AG04449 (cell line): ENCODE results near the gene KRT75.

Source experiments
- CTCF ChIA-PET: fragments of 350-600 bp; formaldehyde crosslinking; extraction: SDS; loops from one replicate; lab custom pipeline; 2021; ENCODE audit warnings: antibody characterized with exemption; lab: Yijun Ruan, JAX
- POLR2A ChIA-PET: fragments of 400-600, 350-600 bp; formaldehyde crosslinking; extraction: SDS; loops from one replicate; lab custom pipeline; 2020; ENCODE audit warnings: antibody characterized with exemption, inconsistent platforms; lab: Yijun Ruan, JAX
- DNase-seq: peaks from one replicate; pipeline ENCODE4 v3.0.0-alpha.2; 2010; ENCODE audit warnings: low read depth, low spot score
- H3K4me3 ChIP-seq: 2 replicates; pipeline ENCODE4 v1.5.1; 2011; ENCODE audit warnings: low read depth, mild to moderate bottlenecking, control low read depth, low read length
- TF ChIP-seq, protein P1 (sequence below): IDR thresholded peaks from one replicate; pipeline ENCODE4 v1.5.1; 2011; ENCODE audit warnings: mild to moderate bottlenecking, moderate library complexity, low read length, control low read depth, inconsistent platforms; ENCODE audit not compliant: insufficient read depth; ENCODE audit errors: missing control alignments

Gene KRT75

DNA sequence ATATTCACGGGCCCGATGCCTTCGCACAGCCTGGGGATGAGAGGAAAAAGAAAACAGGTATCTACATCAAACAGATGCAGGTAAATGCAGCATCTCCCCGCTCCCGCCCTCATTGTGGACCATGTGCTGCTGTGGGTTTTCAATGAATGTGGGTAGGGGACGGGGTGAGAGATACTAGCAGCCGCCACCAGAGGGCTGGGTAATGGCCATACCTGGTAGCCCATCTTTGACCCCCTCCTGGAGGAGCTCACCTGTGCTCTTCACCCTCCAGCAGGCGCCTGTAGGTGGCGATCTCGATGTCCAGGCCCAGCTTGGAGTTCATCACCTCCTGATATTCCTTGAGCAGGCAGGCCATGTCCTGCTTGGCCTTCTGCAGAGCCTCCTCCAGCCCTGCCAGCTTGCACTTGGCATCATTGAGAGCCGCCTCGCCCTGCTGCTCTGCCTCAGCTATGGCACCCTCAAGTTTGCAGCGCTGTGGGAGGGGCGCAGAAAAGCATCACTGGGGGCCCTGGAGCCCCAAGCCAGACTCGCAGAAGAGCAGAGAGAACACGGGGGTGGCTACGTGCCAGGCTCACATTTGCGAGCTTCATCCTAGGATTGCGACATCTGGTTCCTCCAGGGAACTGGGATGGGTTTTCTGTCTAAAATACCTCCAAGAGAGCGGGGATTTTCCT lies 38.3 kb downstream of the KRT75 start:
- DNase-seq: peak; percentile 33
- CTCF ChIA-PET: interaction anchor here (0.7 to 7.1 kb wide), 14 partner anchors 9 to 484 kb away, joined by 3 to 66 read pairs (median 4); partner anchors contain the start of gene KRT84
- TF ChIP-seq, protein P1, sequence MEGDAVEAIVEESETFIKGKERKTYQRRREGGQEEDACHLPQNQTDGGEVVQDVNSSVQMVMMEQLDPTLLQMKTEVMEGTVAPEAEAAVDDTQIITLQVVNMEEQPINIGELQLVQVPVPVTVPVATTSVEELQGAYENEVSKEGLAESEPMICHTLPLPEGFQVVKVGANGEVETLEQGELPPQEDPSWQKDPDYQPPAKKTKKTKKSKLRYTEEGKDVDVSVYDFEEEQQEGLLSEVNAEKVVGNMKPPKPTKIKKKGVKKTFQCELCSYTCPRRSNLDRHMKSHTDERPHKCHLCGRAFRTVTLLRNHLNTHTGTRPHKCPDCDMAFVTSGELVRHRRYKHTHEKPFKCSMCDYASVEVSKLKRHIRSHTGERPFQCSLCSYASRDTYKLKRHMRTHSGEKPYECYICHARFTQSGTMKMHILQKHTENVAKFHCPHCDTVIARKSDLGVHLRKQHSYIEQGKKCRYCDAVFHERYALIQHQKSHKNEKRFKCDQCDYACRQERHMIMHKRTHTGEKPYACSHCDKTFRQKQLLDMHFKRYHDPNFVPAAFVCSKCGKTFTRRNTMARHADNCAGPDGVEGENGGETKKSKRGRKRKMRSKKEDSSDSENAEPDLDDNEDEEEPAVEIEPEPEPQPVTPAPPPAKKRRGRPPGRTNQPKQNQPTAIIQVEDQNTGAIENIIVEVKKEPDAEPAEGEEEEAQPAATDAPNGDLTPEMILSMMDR: peak; percentile 2
- H3K4me3 ChIP-seq: no peak overlapping the region
- POLR2A ChIA-PET: no interaction called here

DNA sequence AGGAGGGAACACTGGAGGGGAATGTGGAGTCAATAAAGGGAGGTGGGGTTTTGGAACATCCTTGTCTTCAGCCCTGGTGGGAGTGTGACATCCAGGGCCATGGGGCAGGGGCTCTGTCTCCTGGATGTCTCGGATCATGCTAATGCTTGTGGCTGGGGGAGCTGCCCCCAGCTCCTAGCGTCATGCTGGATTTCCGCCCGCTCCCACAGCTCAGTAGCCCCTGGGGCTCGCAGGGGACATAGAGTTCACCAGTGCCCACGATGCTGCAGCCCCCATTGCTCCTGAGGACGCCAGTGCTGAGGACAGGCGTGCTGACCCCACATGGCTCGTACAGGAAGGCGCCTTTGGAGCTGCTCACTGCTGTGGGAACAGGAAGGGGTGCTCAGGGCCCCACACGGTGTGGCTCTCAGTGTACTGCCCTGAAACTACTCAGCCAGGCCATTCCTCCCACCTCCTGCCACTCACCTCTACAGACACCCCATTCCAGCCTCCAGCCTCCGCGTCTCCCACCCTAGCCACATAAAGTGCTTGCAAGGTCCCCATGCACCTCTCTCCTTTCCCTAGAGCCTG lies 39.2 kb downstream of the KRT75 start:
- CTCF ChIA-PET: interaction anchor here (0.9 to 7.1 kb wide), 11 partner anchors 9 to 490 kb away, joined by 3 to 66 read pairs (median 4); partner anchors contain the start of gene KRT84

DNA sequence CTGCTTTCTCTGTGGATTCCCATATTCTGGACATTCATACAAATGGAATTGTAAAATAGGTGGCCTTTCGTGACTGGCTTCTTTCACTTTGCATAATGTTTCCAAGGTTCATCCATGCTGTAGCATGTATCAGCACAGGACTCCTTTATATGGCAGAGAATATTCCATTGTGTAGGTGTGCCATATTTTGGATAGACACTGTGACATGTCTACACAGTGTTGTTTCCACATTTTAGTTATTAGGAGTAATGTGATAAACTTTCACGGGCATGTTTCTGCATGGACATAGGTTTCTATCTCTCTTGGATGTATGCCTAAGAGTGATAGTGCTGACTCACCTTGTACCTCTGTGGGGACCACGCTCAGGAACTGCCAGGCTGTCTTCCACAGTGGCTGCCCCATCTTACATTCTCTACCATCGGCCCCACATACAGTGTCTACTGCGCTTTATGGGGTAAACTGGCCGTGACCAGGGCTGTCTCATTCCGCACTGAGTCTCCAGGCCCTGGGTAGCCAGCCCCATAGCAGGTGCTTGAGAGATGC lies 41.6 kb downstream of the KRT75 start:
- POLR2A ChIA-PET: no interaction called here
- TF ChIP-seq, protein P1: no peak

More for the DNA sequence above, 39.2 kb downstream of the KRT75 start:
- POLR2A ChIA-PET: no interaction called here
- TF ChIP-seq, protein P1: no peak
- DNase-seq: no peak
- no peak overlapping the region for H3K4me3 ChIP-seq

DNA sequence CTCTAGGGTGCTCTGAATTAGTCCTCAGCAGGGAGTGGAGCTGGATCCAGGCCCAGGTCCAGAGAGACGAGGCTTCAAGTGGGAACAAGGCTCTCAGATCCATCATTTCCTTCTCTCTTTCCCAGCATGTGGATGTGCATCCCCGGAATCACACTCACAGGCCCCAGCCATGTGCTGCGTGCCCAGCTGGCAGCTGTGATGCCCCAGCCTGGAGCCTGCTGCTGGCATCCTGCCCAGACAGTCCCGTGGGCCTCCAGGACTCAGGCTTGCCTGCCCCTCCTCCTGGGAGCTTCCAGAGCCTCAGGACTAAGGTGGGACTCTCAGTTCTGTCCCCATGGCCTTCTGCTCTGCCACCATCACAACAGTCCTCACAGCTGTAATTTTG lies 42.6 kb downstream of the KRT75 start:
- POLR2A ChIA-PET: no interaction called here
- CTCF ChIA-PET: interaction anchor here (0.7 to 7.1 kb wide), 24 partner anchors 9 to 488 kb away, joined by 3 to 66 read pairs (median 4); partner anchors contain the start of genes KRT71 and KRT75
- H3K4me3 ChIP-seq: no peak overlapping the region
- DNase-seq: no peak
- TF ChIP-seq, protein P1: no peak

More for the DNA sequence above, 41.6 kb downstream of the KRT75 start:
- CTCF ChIA-PET: interaction anchor here (0.9 to 7.1 kb wide), 11 partner anchors 8 to 487 kb away, joined by 3 to 66 read pairs (median 6); no protein-coding TSS in a partner anchor
- H3K4me3 ChIP-seq: no peak overlapping the region
- no peak for DNase-seq

DNA sequence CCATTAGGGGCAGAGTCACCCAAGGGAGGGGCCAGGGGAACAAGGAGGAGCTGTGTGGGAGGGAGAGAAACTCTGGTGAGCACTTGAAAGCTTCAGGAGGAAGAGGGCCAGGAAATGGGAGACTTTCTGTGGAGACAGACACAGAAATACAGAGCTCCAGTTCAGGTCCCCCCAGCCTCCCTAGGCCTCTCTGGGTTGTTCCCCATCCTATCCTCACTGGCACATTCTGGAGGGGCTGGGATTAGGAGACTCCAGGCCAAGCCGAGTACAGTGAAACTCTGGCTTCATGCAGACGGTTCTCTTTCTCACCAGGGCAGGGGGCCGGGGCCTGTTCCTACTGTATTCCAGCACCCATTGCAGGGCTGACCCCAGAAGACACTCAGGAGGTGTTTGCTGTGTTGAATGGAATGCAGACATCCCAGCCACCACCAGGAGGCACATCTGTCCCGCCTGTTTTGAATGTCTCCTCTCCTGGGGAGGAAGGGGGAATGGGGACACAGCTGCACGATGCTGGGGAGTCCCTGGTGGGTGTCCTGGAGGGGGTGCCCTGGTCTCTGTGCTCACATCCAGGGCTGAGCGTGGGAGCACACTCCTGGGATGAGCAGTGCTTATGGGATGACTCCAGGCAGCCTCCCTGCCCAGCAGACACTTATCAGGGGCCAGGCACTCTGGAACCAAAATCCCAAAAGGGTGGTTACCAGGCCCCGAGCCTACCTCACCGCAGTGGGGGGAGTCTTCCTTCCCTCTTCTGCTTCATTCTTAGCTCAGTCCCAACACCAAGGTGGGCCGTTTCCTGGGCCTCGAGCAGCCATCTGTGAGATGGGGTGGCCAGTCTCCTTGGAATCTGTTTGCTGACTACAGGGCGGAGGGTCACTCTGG lies 43.2 kb downstream of the KRT75 start:
- CTCF ChIA-PET: interaction anchor here (0.7 to 7.1 kb wide), 30 partner anchors 9 to 494 kb away, joined by 3 to 66 read pairs (median 4); partner anchors contain the start of genes KRT71 and KRT75
- no peak overlapping the region for H3K4me3 ChIP-seq
- DNase-seq: no peak
- TF ChIP-seq, protein P1: peak; percentile 73
- POLR2A ChIA-PET: no interaction called here
